Esophagus muscularis mucosa (tissue), 4 donors: ENCODE results near the gene CKS2. TPM values are rescaled to one million over a fixed set of nuclear protein-coding genes. Genes with fewer than 3 reads are reported as not detected.

Experiments
- DNase-seq: peaks from one replicate; pipeline ENCODE4 v3.0.0-alpha.2; 2017; ENCODE audit errors: extremely low spot score
- H3K27ac ChIP-seq, 4 donors: fragments of 200-600 bp; sonication (generic); replicated peaks in 1 of 4; 1 replicate in 3 of 4; 2 replicates in 1 of 4; pipeline ENCODE4 v1.5.1; 2016 to 2019; ENCODE audit warnings: mild to moderate bottlenecking in 1 of 4
- H3K27me3 ChIP-seq, 4 donors: fragments of 200-600 bp; sonication (generic); one replicate each; pipeline versions ENCODE4 v1.5.1 to v1.6.0; 2016 to 2019
- H3K36me3 ChIP-seq, 4 donors: fragments of 200-600 bp; sonication (generic); one replicate each; pipeline ENCODE4 v1.5.1; 2016 to 2019
- H3K4me1 ChIP-seq, 4 donors: fragments of 200-600 bp; sonication (generic); one replicate each; pipeline ENCODE4 v1.5.1; 2016 to 2019
- H3K4me3 ChIP-seq, 4 donors: fragments of 200-600 bp; sonication (generic); 1 replicate in 2 of 4; 2 replicates in 2 of 4; pipeline ENCODE4 v1.5.1; 2016 to 2019; ENCODE audit warnings: mild to moderate bottlenecking in 4 of 4, moderate library complexity in 1 of 4
- H3K9me3 ChIP-seq, 4 donors: fragments of 200-600 bp; sonication (generic); 1 replicate in 3 of 4; 2 replicates in 1 of 4; pipeline ENCODE4 v1.5.1; 2016 to 2019
- CTCF ChIP-seq, 3 experiments: fragments of 200-600 bp in 2 of 3; fragments of 450-650 bp in 1 of 3; sonication (generic) in 2 of 3; IDR thresholded peaks; one replicate each; pipeline ENCODE4 v1.5.1; 2017 to 2019; ENCODE audit warnings: antibody characterized with exemption in 3 of 3, mild to moderate bottlenecking in 2 of 3, moderate library complexity in 1 of 3
- EP300 ChIP-seq: sonication (generic); formaldehyde crosslinking; IDR thresholded peaks from one replicate; pipeline ENCODE4 v1.6.1; 2017; ENCODE audit warnings: antibody characterized with exemption
- POLR2A ChIP-seq: fragments of 450-650 bp; IDR thresholded peaks from one replicate; pipeline ENCODE4 v1.6.1; 2017; ENCODE audit warnings: antibody characterized with exemption, moderate library complexity, mild to moderate bottlenecking, low read depth
- POLR2AphosphoS5 ChIP-seq, 2 donors: sonication (generic); formaldehyde crosslinking; IDR thresholded peaks; one replicate each; pipeline ENCODE4 v1.6.1; 2017; ENCODE audit warnings: antibody characterized with exemption in 2 of 2
- WGBS: methylation state at CpG from one replicate; pipeline ENCODE4 v1.1.5; 2018; 5-methylcytosine and 5-hydroxymethylcytosine counted together
- intact Hi-C: fragments of 100-400 bp; cut with DNase I; formaldehyde crosslinking; loops from one replicate; pipeline ENCODE4 v1.15.1; 2023
- total RNA-seq, 4 donors: library from RNA; depleted of rRNA; stranded (reverse); fragments of >200 nt; gene quantifications; one replicate each; pipeline versions ENCODE4 v1.1.0 to v1.2.1, GENCODE V29; 2016

Gene CKS2
- total RNA-seq, 4 donors from 2014 or later, result 2.0 to 10.3 (median 6.0) TPM

- 63% methylated on average over 4 of the region's 4 CpGs for WGBS
- Histone ChIP-seq H3K27me3 (no peaks in the 10 kb centered on the region), H3K4me3 (no peak overlapping the region), H3K9me3 (no peaks in the 10 kb centered on the region), H3K36me3 (peaks cover 58 to 91% (median 87%) of the 10 kb centered on the region in 4 donors), H3K27ac (no peak overlapping the region), H3K4me1 (peaks cover 6 to 18% (median 13%) of the 10 kb centered on the region in 4 donors)
- DNase-seq, result no peak
- intact Hi-C loops, result no loop called here
- TF ChIP-seq POLR2A, result no peak
- TF ChIP-seq POLR2AphosphoS5 (IDR thresholded peaks at IDR 0.05), result no peak
- TF ChIP-seq EP300, result no peak
- TF ChIP-seq CTCF (IDR thresholded peaks at IDR 0.05), result no peak
Measured at GRCh38 chr9:89358985-89359384, 48.0 kb downstream of the CKS2 start.

- H3K36me3 ChIP-seq, result peaks cover 57 to 83% (median 79%) of the 10 kb centered on the region in 4 donors
- no peak for DNase-seq
- no peaks in the 10 kb centered on the region for H3K9me3 ChIP-seq
- intact Hi-C loops, result no loop called here
- no peak overlapping the region for H3K4me3 ChIP-seq
- peaks cover 6 to 18% (median 13%) of the 10 kb centered on the region in 4 donors for H3K4me1 ChIP-seq
- no peaks in the 10 kb centered on the region for H3K27me3 ChIP-seq
- TF ChIP-seq CTCF (IDR thresholded peaks at IDR 0.05) (no peak), EP300 (no peak), POLR2AphosphoS5 (IDR thresholded peaks at IDR 0.05) (no peak), POLR2A (no peak)
- WGBS, result 68% methylated on average over 8 of the region's 8 CpGs
- H3K27ac ChIP-seq, result no peak overlapping the region
Measured at GRCh38 chr9:89359751-89360261, 48.8 kb downstream of the CKS2 start.

- WGBS, result 76% methylated on average over 3 of the region's 3 CpGs
- intact Hi-C loops, result no loop called here
- no peak overlapping the region for H3K4me3 ChIP-seq
- no peaks in the 10 kb centered on the region for H3K9me3 ChIP-seq
- no peak for TF ChIP-seq POLR2A
- no peak for TF ChIP-seq POLR2AphosphoS5 (IDR thresholded peaks at IDR 0.05)
- TF ChIP-seq CTCF (IDR thresholded peaks at IDR 0.05), result no peak
- no peak for TF ChIP-seq EP300
- DNase-seq, result no peak
- H3K4me1 ChIP-seq, result peaks cover 6 to 18% (median 13%) of the 10 kb centered on the region in 4 donors
- H3K36me3 ChIP-seq, result peaks cover 57 to 76% (median 73%) of the 10 kb centered on the region in 4 donors
- H3K27me3 ChIP-seq, result no peaks in the 10 kb centered on the region
- no peak overlapping the region for H3K27ac ChIP-seq
Measured at GRCh38 chr9:89360465-89360864, 49.5 kb downstream of the CKS2 start.

- DNase-seq, result no peak
- intact Hi-C loops, result no loop called here
- WGBS, result 90% methylated on average over 6 of the region's 6 CpGs
- Histone ChIP-seq H3K4me1 (peaks cover 6 to 18% (median 13%) of the 10 kb centered on the region in 4 donors), H3K36me3 (peaks cover 53 to 70% (median 68%) of the 10 kb centered on the region in 4 donors), H3K27ac (no peak overlapping the region), H3K27me3 (no peaks in the 10 kb centered on the region), H3K9me3 (no peaks in the 10 kb centered on the region), H3K4me3 (no peak overlapping the region)
- TF ChIP-seq EP300 (no peak), POLR2A (no peak), POLR2AphosphoS5 (IDR thresholded peaks at IDR 0.05) (no peak), CTCF (IDR thresholded peaks at IDR 0.05) (no peak)
Measured at GRCh38 chr9:89361031-89361430, 50.0 kb downstream of the CKS2 start.
